HG03442 (cell line): ENCODE results near the gene STMN3.

ENCODE experiments used
- ATAC-seq: cut with Tn5 transposase; IDR thresholded peaks from one replicate; pipeline ENCODE4 v1.9.1; 2021; ENCODE audit warnings: mild to moderate bottlenecking, moderate library complexity; ENCODE audit not compliant: unreplicated experiment

STMN3 gene

DNA sequence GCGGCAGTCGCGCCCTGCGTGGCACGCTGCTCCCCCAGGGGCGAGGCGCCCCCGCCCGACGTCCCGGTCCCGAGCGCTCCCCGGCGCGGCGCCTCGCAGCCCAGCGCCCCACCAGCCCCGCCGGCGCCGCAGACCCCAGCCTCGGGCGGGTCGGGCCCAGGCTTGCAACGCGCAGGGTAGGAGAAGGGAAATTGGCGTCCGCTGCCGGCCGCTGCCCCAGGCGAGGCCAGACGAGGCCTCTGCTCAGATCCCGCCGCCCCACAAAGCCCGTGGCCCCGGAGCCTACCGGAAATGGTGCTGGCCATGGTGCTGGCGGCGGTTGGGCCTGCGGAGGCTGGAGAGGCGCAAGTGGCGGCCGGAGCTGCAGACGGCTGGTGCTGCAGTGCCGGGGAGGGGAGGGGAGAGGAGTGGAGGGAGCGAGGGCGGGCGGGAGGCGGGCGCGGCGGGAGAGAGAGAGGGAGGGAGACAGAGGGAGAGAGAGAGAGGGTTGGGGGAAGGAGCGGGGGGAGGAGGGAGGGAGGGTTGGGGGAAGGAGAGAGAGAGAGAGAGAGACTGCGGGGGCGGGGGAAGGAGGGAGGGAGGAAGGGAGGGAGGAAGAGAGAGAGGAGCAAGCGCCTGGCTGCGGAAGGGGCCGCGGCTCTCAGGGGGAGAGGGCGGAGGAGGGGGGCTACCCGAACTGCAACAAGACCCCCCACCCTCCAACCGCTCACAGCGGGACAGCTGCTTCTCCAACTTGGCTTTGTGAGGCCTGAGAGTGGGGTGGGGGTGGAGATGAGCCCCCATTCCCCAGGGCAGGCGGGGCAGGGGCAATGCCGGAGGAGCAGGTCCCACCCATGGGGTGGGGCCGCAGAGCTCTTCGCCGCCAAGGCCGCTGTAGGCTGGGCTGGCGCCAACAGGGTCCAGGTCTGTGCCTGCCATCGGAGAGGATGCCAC lies at the start of gene STMN3:
Gene STMN3 (minus strand): TSS at position 384 of the 933 bp plus-strand sequence. CDS start 79 bp downstream, at position 305.
- ATAC-seq = no peak

DNA sequence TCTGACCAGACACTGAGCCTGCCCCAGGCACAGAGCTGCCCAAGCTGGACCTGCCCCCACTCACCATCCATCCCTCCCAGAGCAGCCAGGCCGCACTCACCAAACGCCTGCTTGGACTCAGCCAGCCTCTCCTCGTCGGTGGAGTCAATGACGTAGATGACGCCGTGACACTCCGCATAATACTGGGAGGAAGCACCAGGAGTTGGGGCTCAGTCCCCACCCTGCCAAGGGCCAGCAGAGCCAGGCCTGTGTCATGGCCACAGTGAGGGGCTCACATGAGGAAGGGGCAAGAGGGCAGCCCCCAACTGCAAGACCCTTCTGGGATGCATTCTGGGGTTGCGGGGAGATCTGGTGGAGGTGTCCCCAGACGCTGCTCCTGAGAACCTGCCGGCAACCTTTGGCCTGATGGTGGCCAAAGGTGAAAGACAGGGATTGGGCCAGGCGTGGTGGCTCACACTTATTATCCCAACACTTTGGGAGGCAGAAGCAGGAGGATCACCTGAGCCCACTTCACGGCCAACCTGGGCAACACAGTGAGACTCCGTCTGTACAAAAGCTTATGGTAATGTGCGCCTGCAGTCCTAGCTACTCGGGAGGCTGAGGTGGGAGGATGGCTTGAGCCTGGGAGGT lies 48.9 kb upstream of the STMN3 start:
- no peak for ATAC-seq

DNA sequence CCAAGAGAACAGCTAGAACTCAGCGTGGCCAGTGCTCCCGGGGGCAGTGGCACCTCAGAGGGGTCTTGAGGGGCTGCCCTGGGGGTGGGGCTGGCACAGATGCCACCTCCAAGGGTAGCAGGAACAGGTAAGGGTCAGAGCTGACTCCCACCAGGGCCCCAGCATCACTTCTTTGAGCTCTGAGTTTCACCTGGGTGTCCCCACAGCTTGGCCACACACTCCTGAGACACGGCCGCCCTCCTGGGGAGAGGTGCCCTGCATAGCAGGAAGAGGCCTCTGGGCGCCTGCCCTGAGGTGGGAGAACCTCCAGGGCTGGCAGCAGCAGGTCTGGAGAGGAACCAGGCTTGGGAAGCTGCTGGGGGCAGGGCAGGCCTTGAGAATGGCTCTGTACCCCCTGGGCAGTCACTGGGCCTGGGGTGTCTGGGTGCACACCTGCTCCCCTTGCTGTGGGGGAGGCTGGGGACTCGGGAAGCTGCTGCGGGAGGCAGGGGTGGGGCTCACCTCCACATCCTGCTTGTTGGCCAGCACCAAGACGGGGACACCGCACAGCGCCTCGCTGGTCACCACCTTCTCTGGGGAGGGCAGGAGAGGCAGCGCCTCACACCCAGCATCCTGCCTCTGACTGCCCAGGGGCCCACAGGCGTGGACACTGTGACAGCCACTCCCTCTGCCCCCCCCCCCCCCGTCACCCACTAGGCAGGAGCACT lies 48.3 kb upstream of the STMN3 start:
- ATAC-seq = no peak

DNA sequence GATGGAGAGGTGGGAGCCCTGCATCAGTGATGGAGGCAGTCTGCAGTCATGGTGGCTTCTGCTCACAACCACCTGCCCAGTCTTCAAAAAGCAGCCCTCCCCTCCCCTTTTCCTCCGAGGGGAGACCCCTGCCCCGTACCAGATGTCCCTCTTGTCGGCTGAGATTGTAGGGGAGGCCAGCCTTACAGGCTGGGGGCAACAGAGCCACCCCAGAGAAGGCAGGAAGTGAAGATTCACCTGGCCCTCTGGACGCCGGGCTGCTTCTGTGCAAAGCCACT lies 47.8 kb upstream of the STMN3 start:
- no peak for ATAC-seq

DNA sequence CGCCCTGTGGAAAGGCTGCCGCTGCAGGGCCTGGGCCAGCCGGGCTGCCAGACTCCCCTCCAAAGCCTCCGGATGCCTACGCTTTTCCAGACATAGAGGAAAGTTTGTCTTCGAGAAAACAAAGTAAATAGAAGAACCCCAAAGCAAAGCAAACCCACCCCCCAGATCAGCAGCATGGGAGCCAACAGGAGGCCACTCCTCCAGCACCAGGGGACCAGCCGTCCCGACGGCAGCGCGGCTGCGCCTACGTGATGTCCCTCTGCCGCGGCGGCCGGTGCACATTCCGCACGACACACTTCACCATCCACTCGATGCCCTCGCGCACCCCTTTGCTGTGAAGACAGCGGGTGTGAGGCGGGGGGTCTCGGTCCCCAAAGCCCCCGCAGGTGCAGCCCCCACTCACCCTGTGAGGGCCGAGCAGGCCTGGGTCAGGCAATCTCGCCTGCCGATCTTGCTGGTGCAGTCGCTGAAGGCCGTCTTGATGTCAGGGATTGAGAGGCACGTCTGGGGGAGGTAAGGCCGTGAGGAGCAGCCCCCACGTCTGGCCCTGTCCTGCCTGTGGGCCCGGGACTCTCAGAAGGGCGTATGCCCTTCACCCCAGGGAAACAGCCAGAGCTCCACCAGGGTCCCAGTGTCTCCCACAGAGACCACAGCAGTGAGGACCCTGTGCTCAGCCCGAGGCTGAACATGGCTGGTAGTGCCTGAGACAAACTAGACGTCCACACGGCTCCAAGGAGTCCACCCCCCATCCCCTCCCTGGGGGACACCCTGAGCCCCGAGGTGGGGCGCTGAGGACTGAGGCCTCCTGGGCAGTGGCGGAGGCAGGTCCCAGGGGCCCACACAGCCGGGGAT lies 47.2 kb upstream of the STMN3 start:
- ATAC-seq = no peak

DNA sequence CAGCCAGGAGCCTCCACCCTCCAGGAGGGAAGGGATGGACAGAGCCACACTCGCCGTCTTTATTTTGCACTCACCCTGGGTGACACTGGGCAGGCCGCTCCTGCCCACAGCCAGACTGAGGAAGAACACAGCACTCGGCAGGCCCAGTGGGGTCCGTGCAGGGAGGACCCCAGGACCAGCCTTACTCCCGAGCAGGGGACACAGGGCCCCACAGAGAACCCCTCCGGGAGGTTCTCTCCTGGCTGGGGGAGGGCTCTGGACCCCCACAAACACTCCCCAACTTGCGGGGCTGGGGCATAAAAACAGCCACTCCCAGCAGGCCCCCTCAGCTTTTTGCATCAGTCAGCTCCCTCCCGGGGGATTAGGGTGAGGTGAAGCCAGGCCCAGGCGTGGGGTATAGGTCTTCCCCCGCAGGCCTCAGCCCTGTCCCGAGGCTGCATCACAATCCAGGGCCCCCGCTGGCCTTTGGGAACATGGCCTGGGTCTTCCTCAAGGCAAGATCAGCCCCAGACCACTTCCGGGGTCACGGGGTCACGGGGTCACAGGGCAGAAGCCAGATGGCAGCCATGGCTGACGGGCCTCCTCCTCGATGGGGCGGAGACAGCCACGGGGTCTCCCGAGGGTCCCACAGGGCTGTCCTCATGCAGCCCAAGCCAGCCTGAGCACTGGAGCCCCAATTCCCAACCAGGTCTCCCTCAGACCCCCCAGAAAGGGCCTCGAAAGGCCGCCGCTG lies 46.4 kb upstream of the STMN3 start:
- no peak for ATAC-seq

DNA sequence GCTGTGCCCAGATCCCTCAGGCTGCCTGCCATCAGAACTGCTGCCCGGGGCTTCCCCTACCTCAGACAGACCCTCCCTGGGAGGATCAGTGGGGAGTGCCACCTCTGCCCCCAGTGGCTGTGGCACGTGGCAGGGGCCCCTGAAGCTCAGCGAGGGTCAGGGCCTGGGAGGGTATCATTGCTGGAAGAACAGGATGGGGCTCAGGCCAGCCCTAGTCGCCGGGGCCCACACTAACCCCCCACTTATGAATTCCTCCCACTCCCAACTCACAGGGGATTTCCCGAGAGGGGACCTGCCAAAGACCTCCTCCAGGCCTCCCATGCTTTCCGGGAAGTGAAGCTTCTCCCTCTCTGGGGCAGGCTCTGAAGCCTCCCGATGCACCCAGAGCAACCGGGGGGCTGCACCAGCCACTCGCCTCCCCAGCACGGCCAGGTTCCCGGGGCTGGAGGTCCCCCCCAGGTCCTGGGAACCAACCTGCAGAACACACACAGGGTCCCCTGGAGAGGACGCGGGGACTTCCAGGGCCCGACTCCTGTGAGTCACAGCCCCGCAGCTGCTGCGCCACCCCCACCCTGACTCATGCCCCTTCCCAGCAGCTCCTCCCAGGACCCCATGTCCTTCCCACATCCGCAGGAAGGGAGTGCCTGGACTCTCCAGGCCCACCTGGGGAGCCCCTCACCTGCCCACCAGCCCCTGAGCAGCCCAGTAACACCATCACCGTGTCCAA lies 45.7 kb upstream of the STMN3 start:
- ATAC-seq = no peak

DNA sequence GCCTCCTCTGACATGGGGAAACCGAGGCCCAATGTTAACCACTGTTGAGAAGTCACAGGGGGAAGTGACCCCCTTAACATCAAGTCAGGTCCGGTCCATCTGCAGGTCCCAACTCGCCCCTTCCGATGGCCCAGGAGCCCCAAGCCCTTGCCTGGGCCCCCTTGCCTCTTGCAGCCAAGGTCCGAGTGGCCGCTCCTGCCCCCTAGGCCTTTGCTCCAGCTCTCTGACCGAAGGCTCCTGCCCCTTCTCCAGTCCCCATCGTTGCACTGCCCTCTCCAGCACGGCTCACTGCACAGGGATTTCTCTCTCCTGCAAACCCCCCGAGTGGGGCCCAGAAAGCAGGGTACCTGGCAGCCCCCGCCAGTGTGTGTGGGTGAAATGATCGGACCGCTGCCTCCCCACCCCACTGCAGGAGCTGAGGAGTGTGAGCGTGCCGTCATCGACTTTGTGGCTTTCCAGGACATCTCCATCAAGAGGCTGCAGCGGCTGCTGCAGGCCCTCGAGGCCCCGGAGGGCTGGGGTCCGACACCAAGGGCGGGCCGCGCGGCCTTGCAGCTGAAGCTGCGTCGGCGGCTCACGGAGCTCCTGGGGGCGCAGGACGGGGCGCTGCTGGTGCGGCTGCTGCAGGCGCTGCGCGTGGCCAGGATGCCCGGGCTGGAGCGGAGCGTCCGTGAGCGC lies 44.8 kb upstream of the STMN3 start:
- ATAC-seq = no peak

DNA sequence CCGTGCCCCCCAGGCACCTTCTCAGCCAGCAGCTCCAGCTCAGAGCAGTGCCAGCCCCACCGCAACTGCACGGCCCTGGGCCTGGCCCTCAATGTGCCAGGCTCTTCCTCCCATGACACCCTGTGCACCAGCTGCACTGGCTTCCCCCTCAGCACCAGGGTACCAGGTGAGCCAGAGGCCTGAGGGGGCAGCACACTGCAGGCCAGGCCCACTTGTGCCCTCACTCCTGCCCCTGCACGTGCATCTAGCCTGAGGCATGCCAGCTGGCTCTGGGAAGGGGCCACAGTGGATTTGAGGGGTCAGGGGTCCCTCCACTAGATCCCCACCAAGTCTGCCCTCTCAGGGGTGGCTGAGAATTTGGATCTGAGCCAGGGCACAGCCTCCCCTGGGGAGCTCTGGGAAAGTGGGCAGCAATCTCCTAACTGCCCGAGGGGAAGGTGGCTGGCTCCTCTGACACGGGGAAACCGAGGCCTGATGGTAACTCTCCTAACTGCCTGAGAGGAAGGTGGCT lies 44.2 kb upstream of the STMN3 start:
- no peak for ATAC-seq

DNA sequence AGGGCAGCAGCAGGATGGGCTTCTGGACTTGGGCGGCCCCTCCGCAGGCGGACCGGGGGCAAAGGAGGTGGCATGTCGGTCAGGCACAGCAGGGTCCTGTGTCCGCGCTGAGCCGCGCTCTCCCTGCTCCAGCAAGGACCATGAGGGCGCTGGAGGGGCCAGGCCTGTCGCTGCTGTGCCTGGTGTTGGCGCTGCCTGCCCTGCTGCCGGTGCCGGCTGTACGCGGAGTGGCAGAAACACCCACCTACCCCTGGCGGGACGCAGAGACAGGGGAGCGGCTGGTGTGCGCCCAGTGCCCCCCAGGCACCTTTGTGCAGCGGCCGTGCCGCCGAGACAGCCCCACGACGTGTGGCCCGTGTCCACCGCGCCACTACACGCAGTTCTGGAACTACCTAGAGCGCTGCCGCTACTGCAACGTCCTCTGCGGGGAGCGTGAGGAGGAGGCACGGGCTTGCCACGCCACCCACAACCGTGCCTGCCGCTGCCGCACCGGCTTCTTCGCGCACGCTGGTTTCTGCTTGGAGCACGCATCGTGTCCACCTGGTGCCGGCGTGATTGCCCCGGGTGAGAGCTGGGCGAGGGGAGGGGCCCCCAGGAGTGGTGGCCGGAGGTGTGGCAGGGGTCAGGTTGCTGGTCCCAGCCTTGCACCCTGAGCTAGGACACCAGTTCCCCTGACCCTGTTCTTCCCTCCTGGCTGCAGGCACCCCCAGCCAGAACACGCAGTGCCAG lies 43.6 kb upstream of the STMN3 start, which contains the start of gene TNFRSF6B:
Gene TNFRSF6B (plus strand): TSS at position 25 of the 729 bp plus-strand sequence. CDS start 116 bp downstream, at position 141.
- no peak for ATAC-seq

DNA sequence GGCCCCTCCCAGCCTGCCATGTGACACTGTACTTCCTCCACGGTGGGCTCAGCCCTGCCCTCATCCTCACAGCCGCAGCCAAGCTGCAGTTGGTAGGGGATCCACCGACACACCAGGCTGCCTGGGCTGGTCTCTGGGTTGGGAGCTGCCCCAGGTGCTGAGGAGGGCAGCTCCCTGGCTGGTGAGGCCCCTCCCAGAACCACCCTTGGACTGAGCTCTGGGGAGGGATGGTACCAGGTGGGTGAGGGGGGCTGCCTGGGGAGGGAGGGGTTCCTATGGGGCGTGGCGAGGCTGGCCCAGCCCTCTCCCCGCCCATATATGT lies 43.0 kb upstream of the STMN3 start:
- ATAC-seq = no peak

DNA sequence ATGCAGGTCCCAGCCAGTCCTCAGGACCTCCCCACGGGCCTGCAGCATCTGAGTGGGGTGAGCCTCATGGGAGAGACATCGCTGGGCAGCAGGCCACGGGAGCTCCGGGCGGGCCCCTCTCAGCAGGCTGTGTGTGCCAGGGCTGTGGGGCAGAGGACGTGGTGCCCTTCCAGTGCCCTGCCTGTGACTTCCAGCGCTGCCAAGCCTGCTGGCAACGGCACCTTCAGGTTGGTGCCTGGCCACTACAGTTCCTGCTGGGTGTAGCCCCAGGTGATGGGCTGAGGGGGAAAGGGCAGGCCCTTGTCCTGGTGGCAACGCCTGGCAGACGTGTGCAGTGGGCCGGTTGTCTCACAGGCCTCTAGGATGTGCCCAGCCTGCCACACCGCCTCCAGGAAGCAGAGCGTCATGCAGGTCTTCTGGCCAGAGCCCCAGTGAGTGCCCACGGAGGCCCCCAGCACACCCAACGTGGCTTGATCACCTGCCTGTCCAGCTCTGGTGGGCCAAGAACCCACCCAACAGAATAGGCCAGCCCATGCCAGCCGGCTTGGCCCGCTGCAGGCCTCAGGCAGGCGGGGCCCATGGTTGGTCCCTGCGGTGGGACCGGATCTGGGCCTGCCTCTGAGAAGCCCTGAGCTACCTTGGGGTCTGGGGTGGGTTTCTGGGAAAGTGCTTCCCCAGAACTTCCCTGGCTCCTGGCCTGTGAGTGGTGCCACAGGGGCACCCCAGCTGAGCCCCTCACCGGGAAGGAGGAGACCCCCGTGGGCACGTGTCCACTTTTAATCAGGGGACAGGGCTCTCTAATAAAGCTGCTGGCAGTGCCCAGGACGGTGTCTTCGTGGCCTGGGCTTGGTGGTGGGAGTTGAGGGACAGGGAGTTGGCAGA lies 42.4 kb upstream of the STMN3 start:
- ATAC-seq = no peak

DNA sequence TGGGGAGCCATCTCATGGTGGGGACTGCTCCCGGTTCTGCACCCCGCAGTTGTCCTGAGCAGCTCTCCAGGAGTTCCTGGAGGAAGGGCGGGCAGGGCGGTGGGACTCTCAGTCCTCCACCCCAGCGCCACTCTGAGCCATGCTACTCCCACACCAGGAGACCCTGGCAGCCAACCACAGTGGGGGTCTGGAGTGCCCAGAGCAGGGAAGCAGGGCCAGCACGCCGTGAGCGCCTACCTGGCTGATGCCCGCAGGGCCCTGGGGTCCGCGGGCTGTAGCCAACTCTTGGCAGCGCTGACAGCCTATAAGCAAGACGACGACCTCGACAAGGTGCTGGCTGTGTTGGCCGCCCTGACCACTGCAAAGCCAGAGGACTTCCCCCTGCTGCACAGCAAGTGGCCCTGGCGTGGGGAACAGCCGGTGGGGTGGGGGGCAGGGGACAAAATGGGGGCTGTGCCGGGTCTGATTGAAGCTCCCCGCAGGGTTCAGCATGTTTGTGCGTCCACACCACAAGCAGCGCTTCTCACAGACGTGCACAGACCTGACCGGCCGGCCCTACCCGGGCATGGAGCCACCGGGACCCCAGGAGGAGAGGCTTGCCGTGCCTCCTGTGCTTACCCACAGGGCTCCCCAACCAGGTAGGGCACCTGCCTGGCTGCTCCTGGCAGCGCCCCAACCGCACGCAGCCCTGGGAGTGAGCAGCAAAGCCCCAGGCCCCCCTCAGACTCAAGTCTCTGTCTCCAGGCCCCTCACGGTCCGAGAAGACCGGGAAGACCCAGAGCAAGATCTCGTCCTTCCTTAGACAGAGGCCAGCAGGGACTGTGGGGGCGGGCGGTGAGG lies 41.6 kb upstream of the STMN3 start:
- ATAC-seq = no peak

DNA sequence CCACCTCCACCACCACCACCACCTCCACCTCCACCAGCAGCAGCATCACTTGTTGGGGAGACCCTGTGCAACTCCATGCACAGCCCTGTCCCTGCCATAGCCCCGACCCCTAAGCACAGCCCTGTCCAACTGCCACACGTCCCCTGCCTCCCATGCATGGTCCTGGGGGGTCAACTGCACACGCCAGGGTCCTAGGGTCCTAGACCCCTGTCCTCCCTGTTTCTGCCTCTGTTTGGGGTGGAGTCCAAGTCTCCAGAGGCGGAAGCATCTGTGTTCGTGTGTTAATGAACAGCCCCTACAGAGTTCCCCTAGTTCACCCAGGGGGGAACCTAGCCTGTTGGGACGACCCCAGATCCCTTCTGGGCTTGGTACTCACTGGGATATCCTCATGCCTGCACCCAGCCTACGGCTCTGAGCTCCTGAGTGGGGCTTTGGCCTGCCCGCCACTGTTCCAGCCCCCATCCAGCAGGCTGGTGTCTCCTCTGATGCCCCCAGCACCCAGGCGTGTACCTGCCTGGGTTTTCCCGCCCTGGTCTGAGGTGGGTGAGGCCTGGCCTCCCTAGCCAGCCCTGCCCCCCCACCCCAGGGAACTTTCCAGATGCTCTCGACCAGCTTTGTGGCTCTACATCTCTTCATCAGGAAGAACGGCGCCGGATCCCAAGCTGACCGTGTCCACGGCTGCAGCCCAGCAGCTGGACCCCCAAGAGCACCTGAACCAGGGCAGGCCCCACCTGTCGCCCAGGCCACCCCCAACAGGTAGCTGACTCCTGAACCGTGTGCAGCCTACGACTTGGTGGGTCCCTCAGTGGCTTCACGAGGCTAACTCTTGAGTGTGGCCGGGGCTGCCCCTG lies 40.7 kb upstream of the STMN3 start:
- no peak for ATAC-seq

DNA sequence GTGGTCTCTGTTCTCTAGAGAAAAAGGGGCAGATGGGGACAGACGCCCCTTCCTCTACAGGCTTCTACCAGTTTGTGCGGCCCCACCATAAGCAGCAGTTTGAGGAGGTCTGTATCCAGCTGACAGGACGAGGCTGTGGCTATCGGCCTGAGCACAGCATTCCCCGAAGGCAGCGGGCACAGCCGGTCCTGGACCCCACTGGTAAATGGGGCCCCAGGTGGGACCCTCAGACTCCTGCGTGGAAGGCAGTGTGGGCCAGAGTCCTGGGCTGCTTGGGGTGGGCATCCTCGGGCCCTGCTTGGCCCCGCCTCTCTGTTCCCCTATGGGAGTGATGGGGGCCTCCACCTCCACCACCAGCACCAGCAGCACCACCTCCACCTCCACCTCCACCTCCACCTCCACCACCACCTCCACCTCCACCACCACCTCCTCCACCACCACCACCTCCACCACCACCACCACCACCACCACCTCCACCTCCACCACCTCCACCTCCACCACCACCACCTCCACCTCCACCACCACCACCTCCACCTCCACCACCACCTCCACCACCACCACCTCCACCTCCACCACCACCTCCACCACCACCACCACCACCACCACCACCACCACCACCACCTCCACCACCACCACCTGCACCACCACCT lies 40.0 kb upstream of the STMN3 start:
- ATAC-seq = no peak
